Type B pancreatic cell (in vitro differentiated cells): ENCODE data around the gene LYSMD4. TPM values are rescaled to one million over a fixed set of nuclear protein-coding genes. Genes with fewer than 3 reads are reported as not detected.

Source experiments
- DNase-seq: peaks from one replicate; pipeline ENCODE4 v3.0.0; 2021; ENCODE audit warnings: mixed read lengths; ENCODE audit not compliant: unreplicated experiment; ENCODE audit errors: extremely low spot score
- H3K27ac Mint-ChIP-seq: 2 replicates; pipeline ENCODE4 v1.8.0; 2021; ENCODE audit warnings: mild to moderate bottlenecking, mixed read lengths
- H3K27me3 Mint-ChIP-seq: 2 replicates; pipeline ENCODE4 v1.8.0; 2021; ENCODE audit warnings: mixed read lengths
- H3K36me3 Mint-ChIP-seq: 2 replicates; pipeline ENCODE4 v1.8.0; 2021; ENCODE audit warnings: mixed read lengths
- H3K4me1 Mint-ChIP-seq: one replicate; pipeline ENCODE4 v1.8.0; 2021; ENCODE audit warnings: mixed read lengths; ENCODE audit not compliant: unreplicated experiment
- H3K4me3 Mint-ChIP-seq: 2 replicates; pipeline ENCODE4 v1.8.0; 2021; ENCODE audit warnings: mild to moderate bottlenecking, mixed read lengths
- H3K9me3 Mint-ChIP-seq: 2 replicates; pipeline ENCODE4 v1.8.0; 2021; ENCODE audit warnings: mixed read lengths
- total RNA-seq: library from RNA; stranded (reverse); gene quantifications from 2 replicates; pipeline ENCODE4 v1.2.1, GENCODE V29; 2021; ENCODE audit warnings: low replicate concordance
- TF ChIP-seq, protein P1 (sequence below): fragments of 200-600 bp; sonication (generic); conservative IDR thresholded peaks from 2 replicates; pipeline ENCODE4 v1.5.0; 2021; ENCODE audit warnings: antibody characterized with exemption, mild to moderate bottlenecking

LYSMD4 gene
- total RNA-seq, 1 donor from 2014 or later: 16.9 TPM

DNA sequence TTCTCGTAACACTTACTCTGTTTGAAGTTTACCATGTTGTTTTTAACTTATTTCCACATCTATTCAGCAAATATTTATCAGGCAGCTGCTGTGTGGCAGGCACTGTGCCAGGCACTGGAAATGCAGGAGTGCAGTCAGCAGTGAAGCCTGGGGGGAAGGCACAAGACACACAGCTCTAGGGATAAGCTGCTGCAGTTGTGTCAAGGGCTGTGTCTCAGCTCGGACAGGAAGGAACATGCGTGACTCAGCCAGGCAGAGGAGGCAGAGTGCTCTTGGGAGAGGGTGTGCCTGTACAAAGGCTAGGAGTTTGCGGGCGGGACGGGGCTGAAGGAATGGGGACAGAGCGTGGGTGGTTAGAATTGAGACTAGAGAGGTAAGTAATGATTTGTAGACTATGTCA, 24.7 kb downstream of the LYSMD4 start:
- Mint-ChIP-seq H3K9me3 (no peaks in the 10 kb centered on the region), H3K27ac (peak overlapping the region; percentile 89), H3K36me3 (peaks cover 22% of the 10 kb centered on the region), H3K27me3 (no peaks in the 10 kb centered on the region), H3K4me3 (peak overlapping the region; percentile 22), H3K4me1 (peaks cover 26% of the 10 kb centered on the region)
- no peak for DNase-seq
- TF ChIP-seq, protein P1, sequence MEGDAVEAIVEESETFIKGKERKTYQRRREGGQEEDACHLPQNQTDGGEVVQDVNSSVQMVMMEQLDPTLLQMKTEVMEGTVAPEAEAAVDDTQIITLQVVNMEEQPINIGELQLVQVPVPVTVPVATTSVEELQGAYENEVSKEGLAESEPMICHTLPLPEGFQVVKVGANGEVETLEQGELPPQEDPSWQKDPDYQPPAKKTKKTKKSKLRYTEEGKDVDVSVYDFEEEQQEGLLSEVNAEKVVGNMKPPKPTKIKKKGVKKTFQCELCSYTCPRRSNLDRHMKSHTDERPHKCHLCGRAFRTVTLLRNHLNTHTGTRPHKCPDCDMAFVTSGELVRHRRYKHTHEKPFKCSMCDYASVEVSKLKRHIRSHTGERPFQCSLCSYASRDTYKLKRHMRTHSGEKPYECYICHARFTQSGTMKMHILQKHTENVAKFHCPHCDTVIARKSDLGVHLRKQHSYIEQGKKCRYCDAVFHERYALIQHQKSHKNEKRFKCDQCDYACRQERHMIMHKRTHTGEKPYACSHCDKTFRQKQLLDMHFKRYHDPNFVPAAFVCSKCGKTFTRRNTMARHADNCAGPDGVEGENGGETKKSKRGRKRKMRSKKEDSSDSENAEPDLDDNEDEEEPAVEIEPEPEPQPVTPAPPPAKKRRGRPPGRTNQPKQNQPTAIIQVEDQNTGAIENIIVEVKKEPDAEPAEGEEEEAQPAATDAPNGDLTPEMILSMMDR: no peak

DNA sequence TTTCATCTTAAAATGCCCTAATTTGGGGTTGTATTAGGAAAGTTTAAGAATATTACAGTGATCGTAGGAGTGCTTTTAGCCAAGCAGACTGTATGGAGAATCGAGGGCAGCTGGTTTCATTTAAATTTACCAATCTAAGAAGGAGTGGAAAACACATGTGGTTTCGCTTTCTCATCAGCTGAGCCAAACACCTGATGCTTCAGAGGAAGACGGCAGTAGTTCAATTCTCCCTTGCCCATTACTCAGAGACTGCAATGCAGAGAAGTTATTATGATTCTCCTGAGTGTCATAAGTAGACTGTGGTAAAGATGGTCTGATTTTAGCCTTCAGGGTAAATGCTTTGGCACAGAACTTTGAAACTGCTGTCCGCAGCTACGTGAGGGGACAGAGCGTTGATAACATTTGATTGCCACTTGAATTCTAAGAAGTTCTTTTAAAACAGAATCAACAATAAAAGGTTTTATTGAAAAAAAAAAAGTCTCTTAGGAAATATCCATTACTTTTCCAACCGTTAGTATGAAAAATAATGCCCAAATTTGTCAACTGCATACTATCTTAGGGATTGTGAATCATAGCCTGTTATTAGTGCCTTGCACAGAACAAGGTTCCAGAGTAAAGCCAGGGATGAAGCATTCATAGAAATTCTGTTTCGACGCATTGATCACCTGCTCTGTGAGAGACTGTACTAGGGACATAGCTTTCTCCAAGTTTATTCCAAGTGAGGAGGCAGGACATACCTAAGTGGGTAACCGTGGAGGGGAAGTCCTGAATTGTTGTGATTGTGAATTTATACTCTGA, 25.6 kb downstream of the LYSMD4 start:
- DNase-seq: no peak
- Mint-ChIP-seq H3K27ac (no peak overlapping the region), H3K36me3 (peaks cover 18% of the 10 kb centered on the region), H3K4me1 (peaks cover 31% of the 10 kb centered on the region), H3K9me3 (no peaks in the 10 kb centered on the region), H3K4me3 (no peak overlapping the region), H3K27me3 (no peaks in the 10 kb centered on the region)
- TF ChIP-seq, protein P1: no peak

DNA sequence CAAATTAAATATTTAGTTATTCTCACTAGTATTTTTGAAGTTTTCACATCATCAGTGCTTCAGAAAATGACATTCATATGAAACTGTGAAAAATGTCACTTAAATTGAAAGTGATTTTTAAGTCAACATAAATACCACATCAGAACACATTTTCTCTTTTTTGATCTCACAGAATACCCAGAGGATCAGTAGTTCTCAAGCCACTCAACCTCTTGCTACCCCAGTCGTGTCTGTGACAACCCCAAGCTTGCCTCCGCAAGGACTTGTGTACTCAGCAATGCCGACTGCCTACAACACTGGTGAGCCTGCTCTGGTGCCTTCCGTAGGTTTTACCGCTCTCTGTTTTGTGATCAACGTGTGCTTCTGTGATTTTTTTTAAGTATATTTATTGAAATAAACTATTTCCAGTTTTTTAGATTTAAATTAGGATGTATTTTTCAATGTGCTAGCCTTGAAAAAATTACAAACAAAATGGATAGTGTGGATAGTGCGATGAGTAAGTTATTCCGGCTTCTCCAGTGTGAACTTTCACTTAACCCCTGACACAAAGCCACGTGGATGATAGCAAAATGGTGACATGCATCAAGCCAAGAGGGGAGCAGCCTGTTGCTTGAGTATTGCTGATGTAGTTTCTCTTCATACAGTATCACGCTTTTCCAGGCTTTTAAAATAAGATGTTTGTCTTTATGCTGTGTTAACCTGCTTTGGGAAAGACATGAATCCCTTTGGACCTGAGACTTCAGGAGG, 26.5 kb downstream of the LYSMD4 start:
- TF ChIP-seq, protein P1: no peak
- no peaks in the 10 kb centered on the region for H3K27me3 Mint-ChIP-seq
- no peak for DNase-seq
- H3K36me3 Mint-ChIP-seq: peaks cover 18% of the 10 kb centered on the region
- no peaks in the 10 kb centered on the region for H3K9me3 Mint-ChIP-seq
- H3K27ac Mint-ChIP-seq: no peak overlapping the region
- peaks cover 32% of the 10 kb centered on the region for H3K4me1 Mint-ChIP-seq
- H3K4me3 Mint-ChIP-seq: no peak overlapping the region

- DNase-seq: no peak
- peak overlapping the region; percentile 55 for H3K27ac Mint-ChIP-seq
- TF ChIP-seq, protein P1: peak; percentile 85
- no peak overlapping the region for H3K4me3 Mint-ChIP-seq
- H3K36me3 Mint-ChIP-seq: peaks cover 12% of the 10 kb centered on the region
- H3K27me3 Mint-ChIP-seq: no peaks in the 10 kb centered on the region
- H3K4me1 Mint-ChIP-seq: peaks cover 29% of the 10 kb centered on the region
- no peaks in the 10 kb centered on the region for H3K9me3 Mint-ChIP-seq
Observed at GRCh38 chr15:99704444-99704838, 28.8 kb downstream of the LYSMD4 start.

- no peaks in the 10 kb centered on the region for H3K9me3 Mint-ChIP-seq
- peaks cover 8% of the 10 kb centered on the region for H3K36me3 Mint-ChIP-seq
- H3K27ac Mint-ChIP-seq: peak overlapping the region; percentile 55
- peaks cover 23% of the 10 kb centered on the region for H3K4me1 Mint-ChIP-seq
- no peaks in the 10 kb centered on the region for H3K27me3 Mint-ChIP-seq
- no peak for DNase-seq
- TF ChIP-seq, protein P1: peak; percentile 69
- H3K4me3 Mint-ChIP-seq: no peak overlapping the region
Observed at GRCh38 chr15:99703603-99704443, 29.4 kb downstream of the LYSMD4 start.
